Effector memory CD8-positive, alpha-beta T cell (primary cell): ENCODE measurements around the gene ADAMTSL1.
"Not testable (repeated sequence)": the region's sequence is repeated elsewhere in the genome, so short reads cannot be mapped to it uniquely, and the experiment has no call there.

Source experiments
- ATAC-seq: fragments of 150-1000 bp; cut with Tn5 transposase; replicated peaks from 2 replicates; pipeline ENCODE4 v1.10.0; 2021; ENCODE audit warnings: mild to moderate bottlenecking, moderate library complexity
- DNase-seq, 3 experiments: peaks; one replicate each; pipeline ENCODE4 v3.0.0; 2021
- H3K27ac Mint-ChIP-seq, 2 donors: one replicate each; pipeline ENCODE4 v1.8.0; 2022; ENCODE audit warnings: mild to moderate bottlenecking in 2 of 2, mixed read lengths in 2 of 2, moderate library complexity in 2 of 2
- H3K27me3 Mint-ChIP-seq, 2 donors: one replicate each; pipeline ENCODE4 v1.8.0; 2022; ENCODE audit warnings: mixed read lengths in 2 of 2
- H3K36me3 Mint-ChIP-seq: one replicate; pipeline ENCODE4 v1.8.0; 2022; ENCODE audit warnings: mild to moderate bottlenecking, moderate library complexity, mixed read lengths; ENCODE audit not compliant: insufficient read depth
- H3K4me1 Mint-ChIP-seq, 2 donors: one replicate each; pipeline ENCODE4 v1.8.0; 2022; ENCODE audit warnings: low read depth in 2 of 2, mixed read lengths in 2 of 2
- H3K4me3 Mint-ChIP-seq, 2 donors: one replicate each; pipeline ENCODE4 v1.8.0; 2022; ENCODE audit warnings: mild to moderate bottlenecking in 2 of 2, mixed read lengths in 2 of 2, moderate library complexity in 2 of 2
- H3K9me3 Mint-ChIP-seq, 2 donors: one replicate each; pipeline ENCODE4 v1.8.0; 2022; ENCODE audit warnings: mixed read lengths in 2 of 2

The ADAMTSL1 gene

DNA sequence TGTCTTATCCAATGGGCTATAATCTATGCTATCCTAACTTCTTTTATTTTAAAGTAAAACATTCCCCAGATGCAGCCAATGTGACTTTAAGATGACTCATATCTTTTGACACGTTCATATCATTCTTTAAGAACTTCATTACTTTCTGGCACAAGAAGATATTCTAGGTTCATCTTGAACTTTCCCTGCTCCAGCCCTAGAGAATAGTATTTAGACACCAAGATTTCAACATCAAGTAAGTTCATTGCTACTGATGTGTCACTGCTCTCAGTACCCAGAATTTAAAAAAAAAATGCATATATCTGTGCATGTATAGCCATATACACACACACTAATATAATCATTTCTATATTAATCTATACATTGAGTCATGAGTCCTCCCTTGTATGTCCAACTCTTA, 383.8 kb downstream of the ADAMTSL1 start:
- no peak for DNase-seq
- no peak overlapping the region for H3K27ac Mint-ChIP-seq
- no peaks in the 10 kb centered on the region for H3K9me3 Mint-ChIP-seq
- no peaks in the 10 kb centered on the region for H3K4me1 Mint-ChIP-seq
- H3K4me3 Mint-ChIP-seq, result no peak overlapping the region
- no peaks in the 10 kb centered on the region for H3K36me3 Mint-ChIP-seq
- H3K27me3 Mint-ChIP-seq, result peaks cover 15 to 59% of the 10 kb centered on the region in 2 donors
- no peak for ATAC-seq

DNA sequence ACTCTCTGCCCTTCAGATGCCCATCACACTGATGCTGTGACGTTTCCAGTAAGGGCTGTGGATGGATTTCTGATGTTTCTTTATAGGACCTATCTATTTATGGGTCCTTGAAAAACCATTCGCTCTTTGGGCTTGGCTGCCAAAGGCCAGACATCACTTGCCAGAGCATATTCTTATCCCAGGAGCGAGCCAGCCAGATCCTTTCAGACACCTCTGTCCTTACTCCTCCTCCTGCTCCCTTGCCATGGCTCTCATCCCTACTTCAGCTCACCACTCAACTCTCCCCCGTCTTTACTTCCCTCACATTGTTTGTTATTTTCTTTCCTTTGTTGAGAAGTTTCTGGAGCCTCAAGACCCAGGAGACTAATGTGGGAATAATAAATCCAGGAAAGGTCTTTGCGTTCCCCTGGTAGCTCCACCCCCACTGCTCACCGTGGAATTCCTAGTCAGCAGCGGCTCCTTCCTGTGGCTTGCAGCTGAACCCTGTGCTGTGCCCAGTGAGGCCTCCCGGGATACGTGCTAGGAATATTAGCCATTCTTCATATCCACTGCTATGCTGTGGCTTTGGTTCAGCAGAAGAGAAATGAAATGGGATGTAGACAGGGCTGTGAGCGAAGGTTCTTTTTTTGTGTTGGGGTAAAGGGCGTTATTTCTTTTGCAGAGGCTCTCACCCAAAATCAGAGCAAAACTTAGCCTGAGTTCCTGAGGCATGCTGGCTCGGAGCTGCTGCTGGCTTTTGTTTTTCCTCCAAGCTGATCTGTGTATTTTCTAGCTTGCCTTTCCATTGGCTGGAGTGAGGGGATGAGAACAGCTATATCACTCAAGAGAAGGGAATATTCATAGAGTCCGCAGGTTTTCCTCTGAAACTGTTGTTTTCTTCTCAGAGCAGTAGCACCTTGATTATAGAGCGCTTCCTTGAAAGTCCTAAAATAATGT, 387.9 kb downstream of the ADAMTSL1 start:
- ATAC-seq, result no peak
- Mint-ChIP-seq H3K27me3 (peaks cover 7 to 60% of the 10 kb centered on the region in 2 donors), H3K4me1 (no peaks in the 10 kb centered on the region), H3K36me3 (no peaks in the 10 kb centered on the region), H3K27ac (no peak overlapping the region), H3K9me3 (no peaks in the 10 kb centered on the region), H3K4me3 (no peak overlapping the region)
- no peak for DNase-seq

DNA sequence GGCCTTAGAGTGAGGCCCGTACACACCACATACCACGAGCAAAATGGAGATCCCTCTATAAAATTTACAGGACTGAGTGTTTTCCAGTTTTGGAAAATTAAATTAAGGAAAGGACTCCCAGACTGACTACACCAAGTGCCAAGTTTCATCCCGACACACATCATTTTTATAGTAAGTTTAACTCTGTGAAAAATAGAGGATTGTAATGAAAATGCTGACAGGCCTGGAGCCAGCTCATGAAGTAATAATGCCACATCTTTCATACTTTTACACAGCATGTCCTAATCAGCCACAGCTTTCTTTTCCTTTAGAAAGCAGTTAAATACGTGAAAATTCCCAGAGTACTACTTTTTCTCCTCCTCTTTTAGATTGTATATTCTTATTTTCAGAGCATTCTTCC, 389.8 kb downstream of the ADAMTSL1 start:
- Mint-ChIP-seq H3K27ac (no peak overlapping the region), H3K27me3 (peaks cover 0 to 41% of the 10 kb centered on the region in 2 donors), H3K4me1 (no peaks in the 10 kb centered on the region), H3K4me3 (no peak overlapping the region), H3K9me3 (peaks cover 0 to 2% of the 10 kb centered on the region in 2 donors), H3K36me3 (no peaks in the 10 kb centered on the region)
- ATAC-seq (no peak), DNase-seq (no peak)

DNA sequence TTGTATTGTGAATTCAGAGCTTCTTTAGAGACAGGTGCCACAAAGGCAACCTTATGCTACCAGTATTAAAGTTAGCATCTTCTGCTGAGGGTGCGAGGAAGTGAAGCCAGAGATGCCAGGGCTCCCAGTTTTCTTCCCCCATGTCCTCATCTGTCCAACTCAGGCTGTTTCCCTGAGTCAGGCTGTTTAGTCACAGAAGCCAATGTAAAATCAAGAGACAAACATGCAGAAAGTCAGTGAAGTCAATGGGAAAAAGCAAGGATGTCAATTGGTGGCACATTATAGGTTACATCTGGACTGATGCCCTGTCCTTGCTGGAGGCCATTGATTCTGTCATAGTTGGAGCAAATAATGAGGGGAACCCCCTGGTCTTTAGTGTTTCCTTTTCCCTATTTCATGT, 390.6 kb downstream of the ADAMTSL1 start:
- no peak for DNase-seq
- H3K4me3 Mint-ChIP-seq, result no peak overlapping the region
- ATAC-seq, result no peak
- no peak overlapping the region for H3K27ac Mint-ChIP-seq
- H3K9me3 Mint-ChIP-seq, result peaks cover 0 to 3% of the 10 kb centered on the region in 2 donors
- no peaks in the 10 kb centered on the region for H3K36me3 Mint-ChIP-seq
- H3K4me1 Mint-ChIP-seq, result no peaks in the 10 kb centered on the region
- H3K27me3 Mint-ChIP-seq, result peaks cover 0 to 34% of the 10 kb centered on the region in 2 donors

DNA sequence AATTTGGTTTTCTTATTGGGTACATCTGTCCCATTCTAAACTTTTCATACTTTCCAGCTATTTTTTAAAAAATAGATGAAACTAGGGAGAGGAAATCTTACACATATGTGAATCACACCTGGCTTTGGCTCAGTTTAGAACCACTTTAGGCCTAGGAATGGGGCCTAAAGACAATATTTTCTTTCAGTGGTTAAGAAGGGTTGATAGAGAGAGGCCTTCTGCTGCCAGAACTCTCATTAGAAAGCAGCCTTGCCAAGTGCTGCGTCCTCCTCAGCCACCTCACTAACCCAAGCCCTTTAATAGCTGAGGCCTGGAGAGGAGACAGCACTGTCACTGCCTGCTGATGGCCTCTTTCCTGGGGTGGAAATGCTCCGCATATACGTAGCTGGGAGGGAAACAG, 391.6 kb downstream of the ADAMTSL1 start:
- H3K27ac Mint-ChIP-seq, result no peak overlapping the region
- H3K36me3 Mint-ChIP-seq, result no peaks in the 10 kb centered on the region
- H3K27me3 Mint-ChIP-seq, result peaks cover 0 to 29% of the 10 kb centered on the region in 2 donors
- no peak for ATAC-seq
- H3K9me3 Mint-ChIP-seq, result peaks cover 0 to 3% of the 10 kb centered on the region in 2 donors
- DNase-seq, result no peak
- no peak overlapping the region for H3K4me3 Mint-ChIP-seq
- no peaks in the 10 kb centered on the region for H3K4me1 Mint-ChIP-seq

DNA sequence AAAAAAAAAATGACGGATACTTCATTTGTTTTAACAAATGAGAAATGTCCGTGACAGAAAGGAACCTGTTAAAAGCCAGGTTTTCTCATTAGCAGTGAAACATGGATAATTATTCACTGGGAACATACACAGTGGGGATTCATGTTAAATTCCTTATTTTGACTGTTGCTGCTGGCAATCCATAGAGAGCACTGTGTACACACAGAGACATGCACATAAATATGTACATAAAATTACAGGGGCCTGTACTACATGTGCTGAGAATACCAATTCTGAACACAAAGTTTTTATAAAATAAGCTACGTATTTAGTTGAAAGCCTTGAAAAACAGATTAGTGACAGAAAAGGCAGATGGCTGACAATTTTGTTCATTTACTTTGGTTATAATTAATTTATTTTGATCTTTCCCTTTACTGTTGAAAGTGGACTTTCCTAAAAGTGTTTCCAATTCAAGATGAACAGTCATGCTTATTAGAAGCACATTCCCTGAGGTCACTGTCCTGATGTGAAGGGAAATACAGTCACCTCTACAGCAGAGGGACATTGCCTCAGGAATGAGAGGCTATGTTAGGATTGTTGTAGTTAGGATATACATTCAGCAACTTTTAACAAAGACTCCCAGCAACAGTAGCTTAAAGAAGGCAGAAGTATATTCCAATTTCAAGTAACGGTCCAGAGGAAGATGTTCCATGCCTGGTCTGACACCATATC, 392.3 kb downstream of the ADAMTSL1 start:
- DNase-seq, result no peak
- ATAC-seq, result no peak
- H3K36me3 Mint-ChIP-seq, result no peaks in the 10 kb centered on the region
- no peaks in the 10 kb centered on the region for H3K4me1 Mint-ChIP-seq
- H3K4me3 Mint-ChIP-seq, result no peak overlapping the region
- H3K27me3 Mint-ChIP-seq, result peaks cover 0 to 23% of the 10 kb centered on the region in 2 donors
- H3K27ac Mint-ChIP-seq, result no peak overlapping the region
- peaks cover under 1 to 3% of the 10 kb centered on the region in 2 donors for H3K9me3 Mint-ChIP-seq

DNA sequence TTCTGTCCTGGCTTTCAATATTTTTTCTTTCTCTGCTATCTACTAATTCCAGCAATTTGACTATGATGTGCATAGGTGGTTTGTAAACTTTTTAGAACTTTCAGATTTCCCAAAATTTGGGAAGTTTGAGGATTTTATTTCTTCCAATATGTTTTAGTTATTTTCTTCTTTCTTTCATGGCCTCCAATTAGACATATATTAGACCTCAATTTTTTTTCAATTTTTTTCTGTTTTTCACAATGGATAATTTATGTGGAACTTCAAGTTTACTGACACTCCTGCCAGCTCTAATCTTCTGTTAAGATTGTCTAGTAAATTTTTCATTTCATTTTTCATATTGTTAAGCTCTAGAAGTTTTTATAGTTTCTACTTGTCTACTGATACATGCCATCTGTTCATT, 395.8 kb downstream of the ADAMTSL1 start:
- H3K9me3 Mint-ChIP-seq, result peaks cover 4 to 7% of the 10 kb centered on the region in 2 donors
- no peaks in the 10 kb centered on the region for H3K36me3 Mint-ChIP-seq
- H3K27ac Mint-ChIP-seq, result no peak overlapping the region
- peaks cover 1 to 7% of the 10 kb centered on the region in 2 donors for H3K27me3 Mint-ChIP-seq
- no peak overlapping the region for H3K4me3 Mint-ChIP-seq
- ATAC-seq (no peak), DNase-seq (no peak)
- H3K4me1 Mint-ChIP-seq, result no peaks in the 10 kb centered on the region

DNA sequence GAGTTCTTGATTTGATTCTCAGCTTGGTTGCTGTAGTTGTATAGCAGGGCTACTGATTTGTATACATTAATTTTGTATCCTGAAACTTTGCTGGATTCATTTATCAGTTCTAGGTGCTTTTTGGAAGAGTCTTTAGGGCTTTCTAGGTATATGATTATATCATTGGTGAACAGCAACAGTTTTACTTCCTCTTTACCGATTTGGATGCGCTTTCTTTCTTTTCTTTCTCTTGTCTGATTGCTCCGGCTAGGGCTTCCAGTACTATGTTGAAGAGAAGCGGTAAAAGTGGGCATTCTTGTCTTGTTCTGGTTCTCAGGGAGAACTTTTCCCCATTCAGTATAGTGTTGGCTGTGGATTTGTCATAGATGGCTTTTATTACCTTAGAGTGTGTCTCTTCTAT, 400.1 kb downstream of the ADAMTSL1 start:
- Mint-ChIP-seq H3K27ac (no peak overlapping the region), H3K4me3 (no peak overlapping the region), H3K9me3 (peaks cover 2 to 7% of the 10 kb centered on the region in 2 donors), H3K27me3 (peaks cover 25 to 33% of the 10 kb centered on the region in 2 donors), H3K4me1 (no peaks in the 10 kb centered on the region), H3K36me3 (no peaks in the 10 kb centered on the region)
- ATAC-seq (no peak), DNase-seq (no peak)

DNA sequence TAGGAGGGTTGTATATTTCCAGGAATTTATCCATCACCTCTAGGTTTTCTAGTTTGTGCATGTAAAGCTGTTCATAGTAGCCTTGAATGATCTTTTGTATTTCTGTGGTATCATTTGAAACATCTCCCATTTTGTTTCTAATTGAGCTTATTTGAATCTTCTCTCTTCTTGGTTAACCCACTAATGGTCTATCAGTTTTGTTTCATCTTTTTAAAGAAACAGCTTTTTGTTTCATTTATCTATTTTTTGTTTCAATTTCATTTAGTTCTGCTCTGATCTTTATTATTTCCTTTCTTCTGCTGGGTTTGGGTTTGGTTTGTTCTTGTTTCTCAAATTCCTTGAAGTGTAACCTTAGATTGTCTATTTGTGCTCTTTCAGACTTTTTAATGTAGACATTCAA, 401.0 kb downstream of the ADAMTSL1 start:
- ATAC-seq, H3K4me3 Mint-ChIP-seq, DNase-seq, H3K9me3 Mint-ChIP-seq, H3K4me1 Mint-ChIP-seq, H3K27ac Mint-ChIP-seq, H3K36me3 Mint-ChIP-seq: not testable (repeated sequence)
- peaks cover 30 to 35% of the 10 kb centered on the region in 2 donors for H3K27me3 Mint-ChIP-seq

DNA sequence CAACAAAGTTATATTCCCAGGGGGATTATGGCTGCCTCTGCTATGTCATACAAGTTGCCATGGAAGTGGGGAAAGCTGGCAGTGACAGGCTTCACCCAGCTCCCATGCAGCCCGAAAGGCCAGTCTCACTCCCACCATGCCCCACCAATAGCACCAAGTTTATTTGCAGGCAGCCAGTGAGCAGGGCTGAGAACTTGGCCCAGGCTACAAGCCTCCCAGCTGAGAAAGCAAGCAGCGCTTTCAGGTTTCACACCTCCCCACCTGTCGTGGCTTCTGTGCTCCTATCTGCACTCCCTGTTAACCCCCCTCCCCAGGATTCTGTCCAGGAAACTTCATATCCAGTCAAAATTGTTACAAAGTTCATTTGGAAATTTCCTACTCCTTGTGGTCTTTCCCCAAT, 404.0 kb downstream of the ADAMTSL1 start:
- Mint-ChIP-seq H3K4me3 (no peak overlapping the region), H3K27ac (no peak overlapping the region), H3K27me3 (peaks cover 35 to 40% of the 10 kb centered on the region in 2 donors), H3K9me3 (no peaks in the 10 kb centered on the region), H3K4me1 (no peaks in the 10 kb centered on the region), H3K36me3 (no peaks in the 10 kb centered on the region)
- DNase-seq (no peak), ATAC-seq (no peak)

DNA sequence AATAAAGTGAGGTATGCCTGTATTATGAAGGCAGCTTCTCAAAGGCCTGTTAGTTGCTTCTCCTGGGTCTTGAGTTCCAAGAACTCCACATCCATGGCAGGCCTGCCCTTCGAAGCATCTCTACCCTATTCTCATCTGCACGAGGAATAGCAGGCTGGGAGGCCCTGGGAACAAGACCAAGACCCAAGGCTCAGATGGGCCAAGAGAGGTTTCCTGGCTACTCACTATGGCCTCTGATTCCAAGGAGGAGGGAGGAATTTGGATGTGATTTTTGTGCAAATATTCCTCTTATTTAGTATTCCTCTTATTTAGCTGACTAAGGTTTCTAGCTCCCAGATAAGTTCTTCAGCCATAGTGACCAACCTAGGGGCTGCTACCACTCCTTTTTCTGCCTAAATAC, 407.8 kb downstream of the ADAMTSL1 start:
- no peaks in the 10 kb centered on the region for H3K36me3 Mint-ChIP-seq
- H3K27ac Mint-ChIP-seq, result no peak overlapping the region
- DNase-seq (no peak), ATAC-seq (no peak)
- H3K9me3 Mint-ChIP-seq, result no peaks in the 10 kb centered on the region
- H3K4me1 Mint-ChIP-seq, result no peaks in the 10 kb centered on the region
- peaks cover 38 to 43% of the 10 kb centered on the region in 2 donors for H3K27me3 Mint-ChIP-seq
- H3K4me3 Mint-ChIP-seq, result no peak overlapping the region

DNA sequence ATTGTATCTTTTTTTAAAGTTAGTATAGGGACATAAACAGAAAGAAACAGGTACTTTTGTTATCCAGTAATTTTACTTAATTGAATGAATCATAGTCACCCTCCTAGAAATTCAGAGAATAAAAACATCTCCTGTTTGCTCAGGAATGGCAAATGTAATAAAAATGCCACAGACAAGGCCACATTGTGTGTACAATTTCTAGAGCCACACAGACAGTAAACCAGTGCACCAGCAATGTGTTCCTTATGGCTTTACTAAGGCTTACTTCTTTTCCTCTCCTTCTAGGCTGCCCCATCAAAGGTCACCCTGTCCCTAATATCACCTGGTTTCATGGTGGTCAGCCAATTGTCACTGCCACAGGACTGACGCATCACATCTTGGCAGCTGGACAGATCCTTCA, 413.6 kb downstream of the ADAMTSL1 start:
- Mint-ChIP-seq H3K9me3 (no peaks in the 10 kb centered on the region), H3K27me3 (peaks cover 18 to 32% of the 10 kb centered on the region in 2 donors), H3K27ac (no peak overlapping the region), H3K4me1 (no peaks in the 10 kb centered on the region), H3K36me3 (no peaks in the 10 kb centered on the region), H3K4me3 (no peak overlapping the region)
- ATAC-seq (no peak), DNase-seq (no peak)

DNA sequence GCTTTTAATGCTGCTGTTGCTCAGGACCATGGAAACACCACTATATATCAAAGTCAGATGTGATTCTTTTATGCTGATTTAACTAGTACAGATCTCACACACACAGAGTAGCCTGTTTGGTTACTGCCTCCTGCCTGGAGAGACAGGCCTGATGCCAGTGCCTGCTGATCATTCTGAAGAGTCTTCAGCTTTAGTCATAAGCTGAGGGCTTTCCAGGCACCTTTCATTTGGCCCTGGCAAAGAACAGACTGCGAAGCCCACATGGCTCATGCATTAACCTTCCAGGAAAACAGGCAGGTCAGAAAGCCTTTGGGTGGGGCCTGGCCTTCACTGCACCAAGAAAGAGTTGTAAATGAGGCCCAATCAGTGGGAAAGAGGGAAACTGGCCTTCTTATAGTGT, 414.3 kb downstream of the ADAMTSL1 start:
- H3K27ac Mint-ChIP-seq, result no peak overlapping the region
- ATAC-seq (no peak), DNase-seq (no peak)

DNA sequence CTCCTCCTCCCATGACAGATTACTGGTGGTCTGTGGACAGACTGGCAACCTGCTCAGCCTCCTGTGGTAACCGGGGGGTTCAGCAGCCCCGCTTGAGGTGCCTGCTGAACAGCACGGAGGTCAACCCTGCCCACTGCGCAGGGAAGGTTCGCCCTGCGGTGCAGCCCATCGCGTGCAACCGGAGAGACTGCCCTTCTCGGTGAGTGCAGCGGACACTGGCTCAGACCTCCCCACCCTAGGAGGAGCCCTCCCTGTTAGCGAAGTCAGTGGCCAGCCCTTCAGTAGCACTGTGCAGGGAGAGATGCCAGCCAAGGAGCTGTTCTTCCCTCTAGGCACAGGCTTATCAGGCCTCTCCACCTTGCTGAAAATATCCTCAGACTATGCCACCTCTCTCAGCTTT, 415.6 kb downstream of the ADAMTSL1 start:
- DNase-seq (no peak), ATAC-seq (no peak)
- H3K27ac Mint-ChIP-seq, result no peak overlapping the region
- no peaks in the 10 kb centered on the region for H3K36me3 Mint-ChIP-seq
- peaks cover 15 to 32% of the 10 kb centered on the region in 2 donors for H3K27me3 Mint-ChIP-seq
- peaks cover 2 to 6% of the 10 kb centered on the region in 2 donors for H3K9me3 Mint-ChIP-seq
- H3K4me1 Mint-ChIP-seq, result no peaks in the 10 kb centered on the region
- no peak overlapping the region for H3K4me3 Mint-ChIP-seq

More for the DNA sequence above, 414.3 kb downstream of the ADAMTSL1 start:
- no peak overlapping the region for H3K4me3 Mint-ChIP-seq
- no peaks in the 10 kb centered on the region for H3K9me3 Mint-ChIP-seq
- no peaks in the 10 kb centered on the region for H3K4me1 Mint-ChIP-seq
- peaks cover 18 to 32% of the 10 kb centered on the region in 2 donors for H3K27me3 Mint-ChIP-seq
- no peaks in the 10 kb centered on the region for H3K36me3 Mint-ChIP-seq
